OCI-LY7 (cell line): ENCODE measurements around the gene LRRC74A. TPM values are rescaled to one million over a fixed set of nuclear protein-coding genes. Genes with fewer than 3 reads are reported as not detected.

ENCODE experiments used
- BruUV-seq: library from RNA; stranded (reverse); fragments of 400-500 nt; replicated peaks from 2 replicates; lab custom pipeline; 2021; lab: Mats Ljungman, UMichigan
- CTCF ChIA-PET: fragments of 300-600 bp; sonication (Branson Sonifier 250); formaldehyde crosslinking; loops from one replicate; lab custom pipeline; 2022; ENCODE audit warnings: antibody characterized with exemption; ENCODE audit not compliant: unreplicated experiment; lab: Charles Lee
- POLR2A ChIA-PET: fragments of 300-600 bp; sonication (Branson Sonifier 250); formaldehyde crosslinking; loops from one replicate; lab custom pipeline; 2022; ENCODE audit warnings: antibody characterized with exemption; lab: Charles Lee
- DNase-seq: peaks from one replicate; pipeline ENCODE4 v3.0.0-alpha.2; 2015; ENCODE audit warnings: low spot score
- H2AFZ ChIP-seq: fragments of 200-600 bp; sonication (generic), shearing (Covaris generic); 2 replicates; pipeline ENCODE4 v1.6.1; 2014; ENCODE audit warnings: mild to moderate bottlenecking, antibody characterized with exemption, low read length, moderate library complexity
- H3K27ac ChIP-seq: fragments of 200-600 bp; sonication (generic); 2 replicates; pipeline ENCODE4 v1.5.1; 2014; ENCODE audit warnings: mixed run types, low read depth, mild to moderate bottlenecking, moderate library complexity, low read length, inconsistent platforms; ENCODE audit not compliant: poor library complexity, severe bottlenecking
- H3K36me3 ChIP-seq: fragments of 200-600 bp; sonication (generic); 2 replicates; pipeline ENCODE4 v1.6.1; 2014; ENCODE audit warnings: mild to moderate bottlenecking, antibody characterized with exemption, low read length, moderate library complexity, mixed read lengths; ENCODE audit not compliant: insufficient read depth
- H3K4me1 ChIP-seq: fragments of 200-600 bp; sonication (generic); 2 replicates; pipeline ENCODE4 v1.5.1; 2014; ENCODE audit warnings: mild to moderate bottlenecking, low read length; ENCODE audit not compliant: insufficient read depth, poor library complexity, severe bottlenecking
- H3K4me2 ChIP-seq: fragments of 200-600 bp; sonication (generic); 2 replicates; pipeline ENCODE4 v1.6.1; 2014; ENCODE audit warnings: mild to moderate bottlenecking, low read length
- H3K4me3 ChIP-seq: fragments of 200-600 bp; sonication (generic); 2 replicates; pipeline ENCODE4 v1.5.1; 2014; ENCODE audit warnings: mild to moderate bottlenecking, low read depth, low read length; ENCODE audit not compliant: poor library complexity, severe bottlenecking
- H3K79me2 ChIP-seq: fragments of 200-600 bp; sonication (generic); 2 replicates; pipeline ENCODE4 v1.6.1; 2016; ENCODE audit warnings: low read depth, mild to moderate bottlenecking, low read length, moderate library complexity, mixed read lengths; ENCODE audit not compliant: insufficient read depth
- H3K9me2 ChIP-seq: fragments of 200-600 bp; sonication (generic); 2 replicates; pipeline ENCODE4 v1.6.1; 2016; ENCODE audit warnings: mild to moderate bottlenecking, low read length, mixed read lengths; ENCODE audit not compliant: insufficient read depth
- H3K9me3 ChIP-seq: fragments of 200-600 bp; sonication (generic); 2 replicates; pipeline ENCODE4 v1.6.1; 2014; ENCODE audit warnings: mild to moderate bottlenecking, mixed run types, low read length, mixed read lengths
- H4K20me1 ChIP-seq: fragments of 200-600 bp; sonication (generic); 2 replicates; pipeline ENCODE4 v1.6.1; 2014; ENCODE audit warnings: mild to moderate bottlenecking, antibody characterized with exemption, low read length, moderate library complexity, mixed read lengths; ENCODE audit not compliant: insufficient read depth
- EZH2phosphoT487 ChIP-seq: fragments of 200-600 bp; sonication (generic); IDR thresholded peaks from 2 replicates; pipeline ENCODE4 v1.6.1; 2018; ENCODE audit warnings: low read depth, borderline replicate concordance, mild to moderate bottlenecking, mixed run types, antibody characterized with exemption, low read length, moderate library complexity, mixed read lengths
- intact Hi-C: fragments of 100-400 bp; cut with micrococcal nuclease; formaldehyde crosslinking; loops from one replicate; pipeline ENCODE4 v1.10.0; 2022; ENCODE audit not compliant: unreplicated experiment
- total RNA-seq, 2 experiments: library from RNA; depleted of rRNA in 1 of 2; stranded (reverse); fragments of >200 nt in 1 of 2; shearing (Covaris generic) in 1 of 2; gene quantifications; 2 replicates each; pipeline ENCODE4 v1.2.3, GENCODE V29; 2014 to 2022
- TF ChIP-seq, protein P1 (sequence below): fragments of 200-600 bp; sonication (generic); conservative IDR thresholded peaks from 2 replicates; pipeline ENCODE4 v1.5.1; 2014; ENCODE audit warnings: mild to moderate bottlenecking, antibody characterized with exemption, low read length, moderate library complexity, mixed read lengths

The LRRC74A gene
- total RNA-seq, 2 experiments from 2014 or later, result not detected

GRCh38 chr14:76884394-76884793, 58.2 kb downstream of the LRRC74A start:
- Histone ChIP-seq H4K20me1 (no peaks in the 10 kb centered on the region), H3K9me2 (no peaks in the 10 kb centered on the region), H3K36me3 (no peaks in the 10 kb centered on the region), H3K4me1 (peaks cover 6% of the 10 kb centered on the region), H3K79me2 (no peaks in the 10 kb centered on the region), H3K9me3 (no peaks in the 10 kb centered on the region), H2AFZ (no peak overlapping the region), H3K27ac (no peak overlapping the region), H3K4me3 (no peak overlapping the region), H3K4me2 (no peak overlapping the region)
- no TSS peak for BruUV-seq
- CTCF ChIA-PET, result no interaction called here
- DNase-seq, result no peak
- no peak for TF ChIP-seq EZH2phosphoT487
- TF ChIP-seq, protein P1, sequence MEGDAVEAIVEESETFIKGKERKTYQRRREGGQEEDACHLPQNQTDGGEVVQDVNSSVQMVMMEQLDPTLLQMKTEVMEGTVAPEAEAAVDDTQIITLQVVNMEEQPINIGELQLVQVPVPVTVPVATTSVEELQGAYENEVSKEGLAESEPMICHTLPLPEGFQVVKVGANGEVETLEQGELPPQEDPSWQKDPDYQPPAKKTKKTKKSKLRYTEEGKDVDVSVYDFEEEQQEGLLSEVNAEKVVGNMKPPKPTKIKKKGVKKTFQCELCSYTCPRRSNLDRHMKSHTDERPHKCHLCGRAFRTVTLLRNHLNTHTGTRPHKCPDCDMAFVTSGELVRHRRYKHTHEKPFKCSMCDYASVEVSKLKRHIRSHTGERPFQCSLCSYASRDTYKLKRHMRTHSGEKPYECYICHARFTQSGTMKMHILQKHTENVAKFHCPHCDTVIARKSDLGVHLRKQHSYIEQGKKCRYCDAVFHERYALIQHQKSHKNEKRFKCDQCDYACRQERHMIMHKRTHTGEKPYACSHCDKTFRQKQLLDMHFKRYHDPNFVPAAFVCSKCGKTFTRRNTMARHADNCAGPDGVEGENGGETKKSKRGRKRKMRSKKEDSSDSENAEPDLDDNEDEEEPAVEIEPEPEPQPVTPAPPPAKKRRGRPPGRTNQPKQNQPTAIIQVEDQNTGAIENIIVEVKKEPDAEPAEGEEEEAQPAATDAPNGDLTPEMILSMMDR, result no peak
- intact Hi-C loops, result no loop called here
- POLR2A ChIA-PET, result no interaction called here

GRCh38 chr14:76884853-76885276, 58.7 kb downstream of the LRRC74A start:
- ChIA-PET CTCF (no interaction called here), POLR2A (no interaction called here)
- no peak for DNase-seq
- Histone ChIP-seq H3K9me2 (no peaks in the 10 kb centered on the region), H3K79me2 (no peaks in the 10 kb centered on the region), H3K9me3 (no peaks in the 10 kb centered on the region), H3K4me2 (no peak overlapping the region), H3K27ac (no peak overlapping the region), H3K4me1 (peaks cover 6% of the 10 kb centered on the region), H3K36me3 (no peaks in the 10 kb centered on the region), H4K20me1 (no peaks in the 10 kb centered on the region), H3K4me3 (no peak overlapping the region), H2AFZ (no peak overlapping the region)
- intact Hi-C loops, result no loop called here
- BruUV-seq, result no TSS peak
- TF ChIP-seq, protein P1, result no peak
- no peak for TF ChIP-seq EZH2phosphoT487

DNA sequence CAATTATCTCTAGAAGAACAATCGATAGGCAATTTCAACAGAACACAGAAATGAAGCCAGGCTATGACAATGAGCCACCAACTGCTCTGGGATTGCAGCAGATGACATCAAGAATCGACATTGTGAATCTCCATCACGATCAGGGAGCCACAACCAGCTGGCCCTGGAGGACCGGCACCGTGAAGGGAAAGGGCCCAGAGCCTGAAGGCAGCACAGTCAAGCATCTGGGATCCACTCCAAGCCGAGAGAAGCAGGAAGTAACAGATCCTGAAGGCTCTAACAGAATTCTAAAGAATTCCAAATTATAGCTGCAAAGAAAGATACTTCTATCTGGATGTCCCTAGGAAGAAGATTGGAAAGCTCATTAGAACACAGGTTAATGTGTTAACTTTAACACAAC, 61.0 kb downstream of the LRRC74A start:
- Histone ChIP-seq H2AFZ (no peak overlapping the region), H3K9me2 (no peaks in the 10 kb centered on the region), H4K20me1 (no peaks in the 10 kb centered on the region), H3K4me1 (peaks cover 6% of the 10 kb centered on the region), H3K79me2 (no peaks in the 10 kb centered on the region), H3K4me3 (no peak overlapping the region), H3K4me2 (no peak overlapping the region), H3K27ac (no peak overlapping the region), H3K36me3 (no peaks in the 10 kb centered on the region), H3K9me3 (peaks cover 1% of the 10 kb centered on the region)
- TF ChIP-seq EZH2phosphoT487, result no peak
- TF ChIP-seq, protein P1, result no peak
- ChIA-PET CTCF (interaction anchor here (1.8 kb wide), 1 partner anchor 11 kb away, joined by 5 read pairs; no protein-coding TSS in a partner anchor), POLR2A (interaction anchor here (0.6 to 1.2 kb wide), 2 partner anchors 204 to 763 kb away, joined by 3 to 6 read pairs; no protein-coding TSS in a partner anchor)
- no TSS peak for BruUV-seq
- intact Hi-C loops, result no loop called here
- no peak for DNase-seq
